ENCODE results near the gene PRKN.
"Not testable (repeated sequence)": the region's sequence is repeated elsewhere in the genome, so short reads cannot be mapped to it uniquely, and the experiment has no call there.

Gene PRKN

GRCh38 chr6:162710419-162710818 is 17.1 kb downstream of the PRKN start:
- no peak for DNase-seq

- DNase-seq: no peak
These were observed 18.1 kb downstream of the PRKN start for GRCh38 chr6:162709431-162709830.

- no peak for DNase-seq
These were observed 18.6 kb downstream of the PRKN start for GRCh38 chr6:162708971-162709370.

- DNase-seq: no peak
These were observed 21.3 kb downstream of the PRKN start for GRCh38 chr6:162706232-162706631.

- DNase-seq: no peak
These were observed 21.8 kb downstream of the PRKN start for GRCh38 chr6:162705736-162706135.

- no peak for DNase-seq
These were observed 23.6 kb downstream of the PRKN start for GRCh38 chr6:162704001-162704400.

GRCh38 chr6:162702446-162702845 is 25.1 kb downstream of the PRKN start:
- DNase-seq: no peak

GRCh38 chr6:162701551-162701950 is 26.0 kb downstream of the PRKN start:
- DNase-seq: no peak

- DNase-seq: no peak
These were observed 26.6 kb downstream of the PRKN start for GRCh38 chr6:162700966-162701365.

GRCh38 chr6:162699961-162700360 is 27.6 kb downstream of the PRKN start:
- no peak for DNase-seq

GRCh38 chr6:162698440-162698839 is 29.1 kb downstream of the PRKN start:
- no peak for DNase-seq

GRCh38 chr6:162697872-162698403 is 29.6 kb downstream of the PRKN start:
- DNase-seq: no peak

- DNase-seq: no peak
These were observed 37.4 kb downstream of the PRKN start for GRCh38 chr6:162690158-162690557.

- no peak for DNase-seq
These were observed 38.7 kb downstream of the PRKN start for GRCh38 chr6:162688751-162689345.

GRCh38 chr6:162685586-162685985 is 42.0 kb downstream of the PRKN start:
- DNase-seq: no peak

GRCh38 chr6:162684961-162685360 is 42.6 kb downstream of the PRKN start:
- no peak for DNase-seq

- DNase-seq: no peak
These were observed 43.5 kb downstream of the PRKN start for GRCh38 chr6:162684052-162684451.

- DNase-seq: no peak
These were observed 44.4 kb downstream of the PRKN start for GRCh38 chr6:162683135-162683534.

GRCh38 chr6:162681447-162681846 is 46.1 kb downstream of the PRKN start:
- DNase-seq: no peak

- no peak for DNase-seq
These were observed 46.7 kb downstream of the PRKN start for GRCh38 chr6:162680871-162681270.

GRCh38 chr6:162680367-162680766 is 47.2 kb downstream of the PRKN start:
- DNase-seq: no peak

GRCh38 chr6:162679681-162680080 is 47.9 kb downstream of the PRKN start:
- no peak for DNase-seq

GRCh38 chr6:162678896-162679295 is 48.7 kb downstream of the PRKN start:
- DNase-seq: not testable (repeated sequence)

- no peak for DNase-seq
These were observed 52.1 kb downstream of the PRKN start for GRCh38 chr6:162675503-162675902.

- no peak for DNase-seq
These were observed 53.1 kb downstream of the PRKN start for GRCh38 chr6:162674452-162674851.
